Stimulated activated CD8-positive, alpha-beta memory T cell treated with anti-CD3 and anti-CD28 coated beads, Interleukin-12 subunit alpha, Interleukin-12 subunit beta, amount 100 ng/mL, for 24 hours (primary cell): ENCODE data around the gene MIB2.

Source experiments
- DNase-seq: peaks from one replicate; pipeline ENCODE4 v3.0.0-alpha.2; 2020; ENCODE audit errors: extremely low read depth

Gene MIB2

DNA sequence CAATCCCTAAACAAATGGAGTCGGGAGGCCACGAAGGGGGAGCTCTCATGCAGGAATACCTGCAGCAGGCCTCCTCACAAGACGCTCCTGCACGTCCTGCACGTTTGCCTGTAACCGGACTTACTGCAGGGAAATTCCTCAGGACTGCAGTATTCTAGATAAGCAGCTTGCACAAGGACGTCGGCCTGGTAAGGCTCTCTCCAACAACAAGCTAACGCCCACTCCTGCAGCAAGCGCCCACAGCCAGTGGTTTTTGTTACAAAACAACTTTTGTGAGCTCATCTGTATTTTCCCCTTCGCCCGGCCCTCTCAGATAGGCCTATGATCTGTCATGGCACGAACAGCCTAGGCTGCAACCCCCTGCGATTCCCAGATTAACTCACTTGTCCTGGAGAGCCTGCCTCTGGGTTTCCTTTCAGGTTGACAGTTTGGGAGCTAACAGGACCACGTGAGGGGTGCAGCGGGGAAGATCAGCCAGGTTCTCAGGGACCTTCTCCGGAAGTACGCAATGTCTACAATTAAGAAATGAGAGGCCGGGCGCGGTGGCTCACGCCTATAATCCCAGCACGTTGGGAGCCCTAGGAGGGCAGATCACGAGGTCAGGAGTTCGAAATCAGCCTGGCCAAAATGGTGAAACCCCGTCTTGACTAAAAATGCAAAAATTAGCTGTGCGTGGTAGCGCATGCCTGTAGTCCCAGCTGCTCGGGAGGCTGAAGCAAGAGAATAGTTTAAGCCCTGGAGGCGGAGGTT, 921 bp upstream of the MIB2 start:
- DNase-seq: no peak

DNA sequence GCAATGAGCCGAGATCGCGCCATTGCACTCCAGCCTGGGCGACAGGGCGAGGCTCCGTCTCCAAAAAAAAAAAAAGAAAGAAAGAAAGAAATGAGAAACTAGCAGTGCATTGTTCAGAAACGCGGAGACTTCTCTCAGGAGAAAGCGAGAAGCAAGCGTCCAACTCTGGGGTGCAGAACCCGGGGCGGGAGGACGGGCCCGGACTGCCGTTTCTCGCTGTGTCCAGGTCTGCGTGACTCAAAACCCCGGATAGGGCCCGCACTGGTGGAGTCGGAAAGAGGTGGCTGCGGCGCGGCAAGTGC, 395 bp upstream of the MIB2 start:
- DNase-seq: no peak

GRCh38 chr1:1616045-1616790, 918 bp downstream of the MIB2 start:
- DNase-seq: no peak

DNA sequence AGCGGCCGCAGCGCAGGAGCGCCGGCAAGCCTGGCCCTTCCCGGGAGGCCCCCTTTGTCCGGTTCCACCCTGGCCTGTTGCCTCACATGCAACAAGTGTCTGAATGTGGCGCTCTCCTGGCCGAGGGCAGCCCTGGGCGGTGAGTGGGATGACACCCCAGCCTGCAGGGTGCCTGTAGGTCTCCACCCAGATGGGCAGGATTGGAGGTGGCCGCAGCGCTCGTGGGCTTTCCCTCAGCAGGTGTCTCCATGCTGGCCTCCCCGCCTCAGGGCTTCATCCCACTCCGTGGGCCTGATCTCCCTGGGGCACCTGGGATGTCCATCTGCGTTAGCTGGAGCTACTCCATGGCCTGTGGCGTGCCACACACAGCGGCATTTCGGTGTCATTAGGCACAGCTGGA, 1.5 kb downstream of the MIB2 start:
- no peak for DNase-seq

DNA sequence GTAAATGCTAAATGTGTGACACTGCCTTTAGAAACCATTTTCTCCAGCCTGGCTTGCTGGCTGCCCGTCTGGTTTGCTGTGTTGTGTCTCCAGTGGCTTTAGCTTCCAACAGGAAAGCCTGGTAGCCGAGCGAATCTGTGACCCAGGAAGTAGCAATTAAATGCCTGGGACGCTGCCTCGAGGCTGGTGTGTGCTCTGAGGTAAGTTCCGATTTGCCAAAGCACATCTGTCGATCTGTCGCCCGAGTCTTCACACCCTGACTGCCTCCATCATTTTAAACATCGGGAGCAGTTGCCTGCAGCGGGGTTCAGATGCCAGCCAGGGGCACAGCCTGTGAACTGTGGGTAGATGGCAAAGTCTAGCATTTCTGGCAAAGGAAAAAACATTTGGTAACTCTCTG, 2.2 kb downstream of the MIB2 start:
- DNase-seq: no peak

DNA sequence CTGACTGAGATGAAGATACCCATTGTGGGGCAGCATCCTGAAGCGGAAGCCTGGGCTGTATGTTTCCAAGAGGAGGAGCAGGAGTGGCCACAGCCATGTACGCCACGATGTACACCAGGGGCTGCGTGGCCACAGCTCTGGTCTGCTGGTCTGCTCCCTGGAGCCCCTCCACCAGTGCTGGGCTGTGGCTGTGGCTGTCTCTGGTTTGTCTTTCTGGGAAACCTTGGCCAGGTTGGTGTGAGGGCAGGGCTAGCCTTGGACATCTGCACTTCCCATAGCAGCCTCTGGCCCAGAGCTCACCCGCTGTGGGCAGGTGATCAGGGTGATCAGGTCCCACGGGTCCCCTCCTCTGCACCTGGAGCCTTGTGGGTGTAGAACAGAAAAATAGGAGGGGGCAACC, 2.6 kb downstream of the MIB2 start:
- no peak for DNase-seq

DNA sequence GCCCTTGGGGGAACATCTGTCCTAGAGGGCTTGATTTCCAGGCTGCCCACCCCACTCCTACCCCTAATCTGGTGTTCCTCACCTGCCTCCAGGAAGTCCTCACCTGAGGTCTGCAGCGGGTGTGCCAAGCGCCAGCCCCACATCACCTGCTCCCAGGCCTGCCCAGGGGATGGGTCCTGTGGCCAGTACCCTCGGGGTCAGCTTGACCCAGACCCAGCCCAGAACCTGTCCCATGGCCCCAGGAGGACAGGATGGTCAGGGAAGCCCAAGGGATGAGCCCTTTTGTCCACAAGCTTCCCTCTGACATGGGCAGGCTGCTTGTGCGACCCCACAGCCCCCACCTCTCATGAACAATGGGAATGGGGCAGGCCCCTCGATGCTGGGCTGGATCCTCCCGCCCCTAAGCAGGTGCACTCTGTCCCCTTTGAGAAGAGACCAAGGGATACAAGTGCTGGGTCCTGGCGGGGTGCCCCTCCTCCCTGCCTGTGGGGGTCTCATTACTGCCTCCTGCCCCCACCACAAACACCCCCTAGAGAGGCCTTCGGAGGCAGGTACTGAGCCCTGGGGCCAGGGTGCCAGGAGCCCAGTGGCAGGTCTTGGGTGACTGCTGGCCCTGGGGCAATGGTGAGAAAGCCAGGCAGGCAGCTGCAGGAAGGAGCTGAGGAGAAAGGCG, 3.2 kb downstream of the MIB2 start:
- DNase-seq: no peak

DNA sequence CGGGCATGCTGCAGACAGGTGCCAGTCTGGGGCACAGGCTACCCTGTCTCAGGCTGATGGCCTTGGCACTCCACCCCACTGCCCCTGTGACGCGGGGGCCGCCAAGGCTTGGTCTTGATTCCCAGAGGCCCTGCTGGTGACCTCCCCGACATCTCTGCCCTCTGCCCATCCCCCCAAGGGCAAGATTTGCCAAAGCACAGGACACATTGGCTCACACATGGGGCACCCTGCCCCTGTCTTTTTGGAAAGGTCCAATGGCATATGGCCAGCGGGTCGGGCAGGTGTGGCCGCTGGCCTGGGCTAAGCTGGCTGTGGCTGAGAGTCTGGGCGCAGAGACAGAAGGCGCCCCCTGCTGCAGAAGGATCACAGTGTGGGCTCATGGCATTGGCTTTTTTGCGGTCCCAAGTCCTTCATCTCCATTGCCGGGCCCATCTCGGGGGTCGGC, 4.6 kb downstream of the MIB2 start:
- DNase-seq: no peak

GRCh38 chr1:1620433-1621139, 5.3 kb downstream of the MIB2 start:
- no peak for DNase-seq

DNA sequence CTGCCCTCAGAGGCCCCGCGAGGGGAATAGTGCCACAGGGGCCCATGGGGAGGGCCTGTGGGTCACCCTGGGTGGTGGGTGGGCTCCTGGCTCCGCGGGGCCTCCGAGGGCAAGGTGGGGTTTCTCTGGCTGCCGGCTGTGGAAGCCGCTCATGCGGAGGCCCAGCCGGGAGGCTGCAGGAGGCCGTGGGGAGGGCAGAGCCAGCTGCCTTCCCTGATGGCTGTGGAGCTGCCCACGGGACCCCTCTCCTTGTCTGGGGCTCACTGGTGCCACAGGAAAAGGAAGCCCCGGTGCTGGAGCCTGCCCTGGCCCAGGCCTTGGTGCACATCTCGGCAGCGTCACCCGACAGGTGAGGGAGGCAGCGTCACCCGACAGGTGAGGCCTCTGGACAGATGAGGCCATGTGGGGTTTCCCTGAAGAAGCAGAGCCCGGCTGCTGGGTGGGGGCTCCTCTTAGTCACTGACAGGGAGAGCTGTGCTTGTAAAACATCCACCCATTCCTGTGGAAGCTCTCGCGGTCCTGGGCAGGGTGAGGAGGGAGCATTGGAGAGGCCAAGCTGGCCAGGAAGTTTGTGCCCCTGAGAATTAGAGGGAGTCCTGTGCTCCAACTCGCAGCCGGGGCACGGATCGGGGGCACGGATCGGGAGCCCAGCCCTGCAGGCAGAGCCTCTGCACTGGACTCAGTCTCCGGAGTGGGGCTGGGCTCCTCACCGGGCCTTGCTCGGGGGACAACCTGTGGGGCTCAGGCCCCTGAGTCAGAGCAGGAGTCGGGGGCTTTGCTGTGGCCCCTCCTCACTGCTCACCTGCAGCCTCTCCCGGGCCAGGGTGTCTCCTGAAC, 6.1 kb downstream of the MIB2 start:
- no peak for DNase-seq

GRCh38 chr1:1622010-1622787, 6.9 kb downstream of the MIB2 start:
- DNase-seq: no peak

- DNase-seq: no peak
Measured at GRCh38 chr1:1622788-1623094, 7.4 kb downstream of the MIB2 start.

DNA sequence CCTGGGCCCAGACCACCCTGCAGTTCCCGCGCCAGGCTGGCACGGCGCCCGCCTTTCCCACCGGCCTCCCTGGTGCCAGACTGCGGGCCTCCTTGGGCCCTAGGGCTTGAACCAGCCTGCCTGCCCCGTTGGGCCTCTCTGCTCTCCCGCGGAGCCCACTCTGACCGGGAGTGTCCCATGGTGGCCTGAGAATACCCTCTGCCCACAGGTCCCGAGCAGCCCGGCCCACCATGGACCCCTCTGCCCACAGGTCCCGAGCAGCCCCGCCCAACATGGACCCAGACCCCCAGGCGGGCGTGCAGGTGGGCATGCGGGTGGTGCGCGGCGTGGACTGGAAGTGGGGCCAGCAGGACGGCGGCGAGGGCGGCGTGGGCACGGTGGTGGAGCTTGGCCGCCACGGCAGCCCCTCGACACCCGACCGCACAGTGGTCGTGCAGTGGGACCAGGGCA, 7.9 kb downstream of the MIB2 start:
- DNase-seq: no peak

- DNase-seq: no peak
Measured at GRCh38 chr1:1623631-1624442, 8.5 kb downstream of the MIB2 start.

- DNase-seq: no peak
Measured at GRCh38 chr1:1624443-1625403, 9.4 kb downstream of the MIB2 start.

GRCh38 chr1:1625404-1625775, 10.1 kb downstream of the MIB2 start:
- no peak for DNase-seq

- DNase-seq: no peak
Measured at GRCh38 chr1:1625824-1626206, 10.5 kb downstream of the MIB2 start.

DNA sequence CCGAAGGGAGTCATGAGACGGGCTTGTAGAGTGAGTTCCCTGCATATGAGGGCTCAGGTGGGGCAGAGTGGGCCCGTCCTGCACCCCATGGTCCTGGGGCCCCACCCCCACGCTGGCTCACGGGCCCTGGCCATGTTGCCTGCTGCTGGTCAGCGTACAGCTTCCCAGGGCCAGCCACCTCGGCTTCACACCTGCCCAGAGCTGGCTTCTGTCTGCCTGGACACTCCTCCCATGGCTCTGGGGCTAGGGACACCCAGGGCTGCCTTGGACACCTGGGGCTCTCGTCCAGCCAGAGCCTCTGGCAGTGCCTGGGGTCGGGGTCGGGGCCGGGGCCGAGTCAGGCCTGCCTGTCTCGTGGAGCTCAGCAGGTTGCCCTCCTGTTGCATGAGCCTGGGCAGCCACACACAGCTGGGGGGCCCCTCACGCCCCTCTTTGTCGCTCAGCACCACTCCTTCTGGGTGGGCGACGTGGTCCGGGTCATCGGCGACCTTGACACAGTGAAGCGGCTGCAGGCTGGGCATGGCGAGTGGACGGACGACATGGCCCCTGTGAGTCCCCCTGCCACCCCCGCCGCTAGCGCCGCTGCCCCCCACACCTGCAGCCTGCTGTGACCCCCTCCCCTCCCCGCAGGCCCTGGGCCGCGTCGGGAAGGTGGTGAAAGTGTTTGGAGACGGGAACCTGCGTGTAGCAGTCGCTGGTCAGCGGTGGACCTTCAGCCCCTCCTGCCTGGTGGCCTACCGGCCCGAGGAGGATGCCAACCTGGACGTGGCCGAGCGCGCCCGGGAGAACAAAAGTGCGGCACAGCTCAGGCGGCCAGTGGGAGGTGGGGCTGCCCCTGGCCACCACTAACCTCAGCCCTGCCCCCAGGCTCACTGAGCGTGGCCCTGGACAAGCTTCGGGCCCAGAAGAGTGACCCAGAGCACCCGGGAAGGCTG, 11.2 kb downstream of the MIB2 start:
- no peak for DNase-seq
